H9 (cell line): ENCODE measurements around the gene ANO2. TPM values are rescaled to one million over a fixed set of nuclear protein-coding genes. Genes with fewer than 3 reads are reported as not detected.

ENCODE experiments used
- DNase-seq: peaks from one replicate; pipeline ENCODE4 v3.0.0-alpha.2; 2017
- H2AFZ ChIP-seq: one replicate; pipeline ENCODE4 v1.6.1; 2013; ENCODE audit warnings: mild to moderate bottlenecking, low read length, control low read depth, moderate library complexity
- H2AK5ac ChIP-seq: 2 replicates; pipeline ENCODE4 v1.6.1; 2013; ENCODE audit warnings: low read length, control low read depth, mixed read lengths; ENCODE audit not compliant: insufficient read length
- H2BK120ac ChIP-seq: one replicate; pipeline ENCODE4 v1.6.1; 2013; ENCODE audit warnings: low read depth, mild to moderate bottlenecking, low read length, control low read depth, inconsistent platforms; ENCODE audit not compliant: poor library complexity, severe bottlenecking
- H2BK12ac ChIP-seq: 2 replicates; pipeline ENCODE4 v1.6.1; 2013; ENCODE audit warnings: low read length, control low read depth, mixed read lengths, low read depth; ENCODE audit not compliant: insufficient read length
- H2BK15ac ChIP-seq: 2 replicates; pipeline ENCODE4 v1.6.1; 2013; ENCODE audit warnings: low read depth, low read length, control low read depth
- H2BK20ac ChIP-seq: one replicate; pipeline ENCODE4 v1.6.1; 2013; ENCODE audit warnings: low read depth, mild to moderate bottlenecking, low read length, control low read depth, inconsistent platforms; ENCODE audit not compliant: poor library complexity, severe bottlenecking
- H2BK5ac ChIP-seq: 2 replicates; pipeline ENCODE4 v1.6.1; 2013; ENCODE audit warnings: low read length, control low read depth, mixed read lengths; ENCODE audit not compliant: insufficient read length
- H3K14ac ChIP-seq: 2 replicates; pipeline ENCODE4 v1.6.1; 2013; ENCODE audit warnings: low read length, control low read depth; ENCODE audit not compliant: insufficient read depth
- H3K18ac ChIP-seq: 2 replicates; pipeline ENCODE4 v1.6.1; 2013; ENCODE audit warnings: low read depth, mild to moderate bottlenecking, mixed read lengths, low read length, control low read depth; ENCODE audit not compliant: insufficient read length
- H3K23ac ChIP-seq: 2 replicates; pipeline ENCODE4 v1.6.1; 2013; ENCODE audit warnings: low read length, control low read depth, mixed read lengths, low read depth; ENCODE audit not compliant: insufficient read length
- H3K23me2 ChIP-seq: 2 replicates; pipeline ENCODE4 v1.6.1; 2013; ENCODE audit warnings: low read depth, mild to moderate bottlenecking, mixed read lengths, low read length, control low read depth; ENCODE audit not compliant: insufficient read length, poor library complexity, severe bottlenecking
- H3K27ac ChIP-seq: 2 replicates; pipeline ENCODE4 v1.5.1; 2013; ENCODE audit warnings: low read length, control low read depth, mixed read lengths, low read depth; ENCODE audit not compliant: insufficient read length
- H3K27me3 ChIP-seq: 2 replicates; pipeline ENCODE4 v1.6.1; 2013; ENCODE audit warnings: low read length, control low read depth, inconsistent platforms; ENCODE audit not compliant: insufficient read depth
- H3K4ac ChIP-seq: 2 replicates; pipeline ENCODE4 v1.6.1; 2013; ENCODE audit warnings: low read depth, mild to moderate bottlenecking, control low read depth, inconsistent platforms, low read length, moderate library complexity
- H3K4me1 ChIP-seq: 2 replicates; pipeline ENCODE4 v1.6.1; 2013; ENCODE audit warnings: low read length, control low read depth, inconsistent platforms; ENCODE audit not compliant: insufficient read depth
- H3K4me2 ChIP-seq: 2 replicates; pipeline ENCODE4 v1.6.1; 2013; ENCODE audit warnings: low read length, control low read depth, mixed read lengths; ENCODE audit not compliant: insufficient read length, insufficient read depth
- H3K56ac ChIP-seq: 2 replicates; pipeline ENCODE4 v1.6.1; 2013; ENCODE audit warnings: low read depth, mild to moderate bottlenecking, mixed read lengths, low read length, control low read depth; ENCODE audit not compliant: insufficient read length
- H3K79me1 ChIP-seq: 2 replicates; pipeline ENCODE4 v1.6.1; 2013; ENCODE audit warnings: low read depth, mild to moderate bottlenecking, moderate library complexity, low read length, control low read depth, inconsistent platforms; ENCODE audit not compliant: insufficient read depth, poor library complexity, severe bottlenecking
- H3K79me2 ChIP-seq: 2 replicates; pipeline ENCODE4 v1.6.1; 2013; ENCODE audit warnings: low read length, control low read depth, inconsistent platforms; ENCODE audit not compliant: insufficient read depth
- H3K9ac ChIP-seq: 2 replicates; pipeline ENCODE4 v1.6.1; 2013; ENCODE audit warnings: low read length, control low read depth, mixed read lengths; ENCODE audit not compliant: insufficient read length; ENCODE audit errors: extremely low read depth
- H3K9me3 ChIP-seq: one replicate; pipeline ENCODE4 v1.6.1; 2013; ENCODE audit warnings: low read depth, low read length, inconsistent platforms; ENCODE audit not compliant: control insufficient read depth
- H3T11ph ChIP-seq: one replicate; pipeline ENCODE4 v1.6.1; 2013; ENCODE audit warnings: mild to moderate bottlenecking, low read length, control low read depth, inconsistent platforms
- H4K20me1 ChIP-seq: one replicate; pipeline ENCODE4 v1.6.1; 2013; ENCODE audit not compliant: control insufficient read depth, insufficient read length, insufficient read depth
- H4K5ac ChIP-seq: 2 replicates; pipeline ENCODE4 v1.6.1; 2013; ENCODE audit warnings: low read depth, mild to moderate bottlenecking, mixed read lengths, low read length, control low read depth; ENCODE audit not compliant: insufficient read length
- H4K8ac ChIP-seq: replicated peaks from 2 replicates; pipeline ENCODE4 v1.6.1; 2013; ENCODE audit warnings: low read length, control low read depth, mixed read lengths, low read depth; ENCODE audit not compliant: insufficient read length
- H4K91ac ChIP-seq: 2 replicates; pipeline ENCODE4 v1.6.1; 2013; ENCODE audit warnings: low read depth, mild to moderate bottlenecking, moderate library complexity, mixed read lengths, low read length, control low read depth; ENCODE audit not compliant: insufficient read length
- H3K27ac Mint-ChIP-seq, 3 experiments: 2 replicates in 2 of 3; 3 replicates in 1 of 3; pipeline ENCODE4 v1.8.0; 2020 to 2021; ENCODE audit warnings: mixed read lengths in 3 of 3, mild to moderate bottlenecking in 1 of 3, moderate library complexity in 1 of 3
- H3K27me3 Mint-ChIP-seq: 2 replicates; pipeline ENCODE4 v1.8.0; 2021; ENCODE audit warnings: low read depth, mild to moderate bottlenecking, moderate library complexity, mixed read lengths
- H3K36me3 Mint-ChIP-seq, 3 experiments: 2 replicates in 2 of 3; 3 replicates in 1 of 3; pipeline ENCODE4 v1.8.0; 2020 to 2021; ENCODE audit warnings: low read depth in 3 of 3, mixed read lengths in 3 of 3; ENCODE audit not compliant: insufficient read depth in 1 of 3
- H3K4me1 Mint-ChIP-seq, 2 experiments: 2 replicates each; pipeline ENCODE4 v1.8.0; 2020; ENCODE audit warnings: mixed read lengths in 2 of 2
- H3K4me3 Mint-ChIP-seq, 2 experiments: 2 replicates in 1 of 2; 3 replicates in 1 of 2; pipeline ENCODE4 v1.8.0; 2020 to 2021; ENCODE audit warnings: mild to moderate bottlenecking in 2 of 2, mixed read lengths in 2 of 2, moderate library complexity in 1 of 2
- H3K9me3 Mint-ChIP-seq, 2 experiments: 2 replicates in 1 of 2; 3 replicates in 1 of 2; pipeline ENCODE4 v1.8.0; 2020; ENCODE audit warnings: mild to moderate bottlenecking in 2 of 2, mixed read lengths in 2 of 2, moderate library complexity in 1 of 2
- WGBS: extraction: QIAGEN DNeasy Blood & Tissue Kit; methylation state at CpG from one replicate; pipeline ENCODE4 v1.1.7; 2013; ENCODE audit warnings: missing lambda C conversion rate, low lambda C conversion rate, mixed read lengths; ENCODE audit not compliant: insufficient read length; ENCODE audit errors: extremely low coverage; 5-methylcytosine and 5-hydroxymethylcytosine counted together
- total RNA-seq: library from RNA; stranded (reverse); gene quantifications from 2 replicates; pipeline ENCODE4 v1.2.1, GENCODE V29; 2021
- TF ChIP-seq, protein P1 (sequence below): fragments of 200-600 bp; sonication (generic); conservative IDR thresholded peaks from 3 replicates; pipeline ENCODE4 v1.8.0; 2021; ENCODE audit warnings: antibody characterized with exemption, mild to moderate bottlenecking

Gene ANO2
- total RNA-seq, 1 experiment from 2014 or later, result 3.8 TPM

DNA sequence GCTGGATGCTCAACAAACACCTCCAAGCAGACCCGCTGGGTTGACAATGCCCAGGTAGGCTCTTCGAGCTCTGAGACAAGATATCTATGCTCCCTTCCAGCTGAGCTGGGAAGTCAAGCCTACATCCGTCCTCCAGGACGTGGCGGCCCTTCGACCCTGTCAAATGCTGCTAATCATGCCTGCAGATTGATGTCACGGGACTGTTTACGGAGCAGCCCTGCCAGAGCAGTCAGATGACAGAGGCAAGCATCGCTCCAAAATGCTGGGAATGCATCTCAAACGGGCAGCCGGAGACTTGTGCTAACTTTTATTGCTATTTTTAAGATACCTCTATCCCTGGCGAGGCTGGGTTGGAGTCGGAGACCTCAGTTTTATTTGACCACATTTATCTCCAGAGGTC, 373.9 kb downstream of the ANO2 start:
- H3K4me3 Mint-ChIP-seq, result no peak overlapping the region
- H3K9me3 ChIP-seq, result no peaks in the 10 kb centered on the region
- no peaks in the 10 kb centered on the region for H3K23me2 ChIP-seq
- no peaks in the 10 kb centered on the region for H3K4me1 ChIP-seq
- H2BK15ac ChIP-seq, result no peak overlapping the region
- no peak overlapping the region for H2BK20ac ChIP-seq
- no peak overlapping the region for H3K23ac ChIP-seq
- H3T11ph ChIP-seq, result no peak overlapping the region
- no peak overlapping the region for H3K9ac ChIP-seq
- no peak overlapping the region for H4K8ac ChIP-seq
- no peak overlapping the region for H2BK12ac ChIP-seq
- no peaks in the 10 kb centered on the region for H3K79me1 ChIP-seq
- peaks cover 0 to 5% of the 10 kb centered on the region in 2 experiments; a peak in 1 of 4 replicates for H3K4me1 Mint-ChIP-seq
- no peaks in the 10 kb centered on the region for H4K20me1 ChIP-seq
- H3K36me3 Mint-ChIP-seq, result no peaks in the 10 kb centered on the region; a peak in 1 of 7 replicates
- no peak overlapping the region for H2AK5ac ChIP-seq
- no peaks in the 10 kb centered on the region; a peak in 2 of 5 replicates for H3K9me3 Mint-ChIP-seq
- no peaks in the 10 kb centered on the region for H3K79me2 ChIP-seq
- TF ChIP-seq, protein P1, sequence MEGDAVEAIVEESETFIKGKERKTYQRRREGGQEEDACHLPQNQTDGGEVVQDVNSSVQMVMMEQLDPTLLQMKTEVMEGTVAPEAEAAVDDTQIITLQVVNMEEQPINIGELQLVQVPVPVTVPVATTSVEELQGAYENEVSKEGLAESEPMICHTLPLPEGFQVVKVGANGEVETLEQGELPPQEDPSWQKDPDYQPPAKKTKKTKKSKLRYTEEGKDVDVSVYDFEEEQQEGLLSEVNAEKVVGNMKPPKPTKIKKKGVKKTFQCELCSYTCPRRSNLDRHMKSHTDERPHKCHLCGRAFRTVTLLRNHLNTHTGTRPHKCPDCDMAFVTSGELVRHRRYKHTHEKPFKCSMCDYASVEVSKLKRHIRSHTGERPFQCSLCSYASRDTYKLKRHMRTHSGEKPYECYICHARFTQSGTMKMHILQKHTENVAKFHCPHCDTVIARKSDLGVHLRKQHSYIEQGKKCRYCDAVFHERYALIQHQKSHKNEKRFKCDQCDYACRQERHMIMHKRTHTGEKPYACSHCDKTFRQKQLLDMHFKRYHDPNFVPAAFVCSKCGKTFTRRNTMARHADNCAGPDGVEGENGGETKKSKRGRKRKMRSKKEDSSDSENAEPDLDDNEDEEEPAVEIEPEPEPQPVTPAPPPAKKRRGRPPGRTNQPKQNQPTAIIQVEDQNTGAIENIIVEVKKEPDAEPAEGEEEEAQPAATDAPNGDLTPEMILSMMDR, result no peak
- no peak overlapping the region for H3K27ac ChIP-seq
- H3K18ac ChIP-seq, result no peak overlapping the region
- no peak overlapping the region for H3K4me2 ChIP-seq
- no peak overlapping the region for H3K4ac ChIP-seq
- H4K91ac ChIP-seq, result no peak overlapping the region
- no peaks in the 10 kb centered on the region for H3K27me3 ChIP-seq
- H2BK5ac ChIP-seq, result no peak overlapping the region
- WGBS, result no CpG with 5 or more reads among the region's 13 CpGs
- no peak overlapping the region for H3K14ac ChIP-seq
- H3K27me3 Mint-ChIP-seq, result no peaks in the 10 kb centered on the region; the same call in none of the 2 replicates
- no peak overlapping the region for H2AFZ ChIP-seq
- H4K5ac ChIP-seq, result no peak overlapping the region
- no peak overlapping the region for H2BK120ac ChIP-seq
- no peak overlapping the region for H3K56ac ChIP-seq
- no peak overlapping the region for H3K27ac Mint-ChIP-seq
- DNase-seq, result no peak
